Skeletal muscle tissue (tissue), 4 donors: ENCODE results near the gene PHKA2. TPM values are rescaled to one million over a fixed set of nuclear protein-coding genes. Genes with fewer than 3 reads are reported as not detected.

Source experiments
- H3K27ac ChIP-seq: one replicate; pipeline ENCODE4 v1.7.0; 2013; ENCODE audit warnings: mild to moderate bottlenecking, low read depth, low read length, inconsistent platforms
- H3K27me3 ChIP-seq, 3 donors: one replicate each; pipeline ENCODE4 v1.7.0; 2013; ENCODE audit warnings: low read length in 3 of 3; ENCODE audit not compliant: control insufficient read depth in 3 of 3, insufficient read depth in 3 of 3
- H3K36me3 ChIP-seq, 3 donors: one replicate each; pipeline ENCODE4 v1.7.0; 2013; ENCODE audit warnings: low read length in 3 of 3; ENCODE audit not compliant: control insufficient read depth in 3 of 3, insufficient read depth in 3 of 3
- H3K4me1 ChIP-seq, 3 donors: one replicate each; pipeline ENCODE4 v1.7.0; 2013; ENCODE audit warnings: low read length in 3 of 3, mild to moderate bottlenecking in 3 of 3; ENCODE audit not compliant: control insufficient read depth in 3 of 3, insufficient read depth in 3 of 3
- H3K4me3 ChIP-seq, 3 donors: one replicate each; pipeline ENCODE4 v1.7.0; 2013; ENCODE audit warnings: low read length in 3 of 3
- H3K9ac ChIP-seq, 3 donors: one replicate each; pipeline ENCODE4 v1.7.0; 2013; ENCODE audit warnings: low read length in 3 of 3, mild to moderate bottlenecking in 3 of 3, moderate library complexity in 2 of 3, low read depth in 1 of 3
- H3K9me3 ChIP-seq, 3 donors: one replicate each; pipeline ENCODE4 v1.7.0; 2013; ENCODE audit warnings: low read length in 3 of 3; ENCODE audit not compliant: control insufficient read depth in 3 of 3
- total RNA-seq: library from RNA; depleted of rRNA; stranded (reverse); fragments of >200 nt; gene quantifications from one replicate; pipeline ENCODE4 v1.2.3, GENCODE V29; 2014
- donor health status: Osteomylitis.

PHKA2 gene
- total RNA-seq, 1 donor from 2014 or later, result 17.2 TPM

DNA sequence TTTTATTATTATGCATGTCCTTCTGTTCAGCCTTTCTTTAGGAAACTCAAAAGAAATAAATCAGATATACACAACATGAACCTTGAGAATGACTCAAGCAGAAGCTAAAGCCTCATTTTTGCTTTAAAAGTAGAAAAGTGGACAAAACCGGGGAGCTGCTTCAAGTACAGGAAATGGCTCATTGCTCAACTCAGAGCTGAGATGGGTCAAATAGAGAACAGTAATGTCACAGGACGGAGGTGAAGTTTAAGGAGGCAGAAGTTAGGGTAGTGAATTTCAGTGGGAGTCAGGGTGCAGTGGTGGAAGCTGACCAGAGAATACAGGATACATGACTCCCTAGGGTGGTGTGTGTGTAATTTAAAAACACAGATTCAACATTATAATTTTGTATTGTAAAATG, 22.2 kb downstream of the PHKA2 start:
- no peaks in the 10 kb centered on the region for H3K9me3 ChIP-seq
- H3K4me1 ChIP-seq, result peaks cover 2 to 16% (median 6%) of the 10 kb centered on the region in 3 donors
- no peak overlapping the region for H3K9ac ChIP-seq
- no peak overlapping the region for H3K4me3 ChIP-seq
- no peak overlapping the region for H3K27ac ChIP-seq
- H3K36me3 ChIP-seq, result no peaks in the 10 kb centered on the region
- no peaks in the 10 kb centered on the region for H3K27me3 ChIP-seq

- Histone ChIP-seq H3K4me1 (no peaks in the 10 kb centered on the region), H3K4me3 (no peak overlapping the region), H3K36me3 (peaks cover 1 to 5% (median 3%) of the 10 kb centered on the region in 3 donors), H3K27me3 (no peaks in the 10 kb centered on the region), H3K9ac (no peak overlapping the region), H3K27ac (no peak overlapping the region), H3K9me3 (no peaks in the 10 kb centered on the region)
Observed at GRCh38 chrX:18956303-18957032, 27.4 kb downstream of the PHKA2 start.

DNA sequence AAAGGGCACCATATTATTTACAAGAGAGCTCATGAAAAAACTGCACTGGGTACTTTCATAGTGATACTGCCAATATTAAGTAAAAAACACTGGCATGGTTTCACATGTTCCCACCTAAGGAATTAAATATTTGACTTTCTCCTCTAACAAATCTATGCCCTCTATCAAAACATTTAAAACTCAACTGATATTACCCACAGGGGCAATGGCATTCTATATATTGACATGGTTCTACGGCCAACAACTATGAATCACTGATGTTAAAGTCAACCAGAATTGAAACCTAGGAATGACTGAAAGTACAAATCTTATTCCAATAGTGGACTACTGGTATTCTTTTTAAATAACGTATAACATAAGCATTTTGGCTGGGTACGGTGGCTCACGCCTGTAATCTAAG, 28.2 kb downstream of the PHKA2 start:
- Histone ChIP-seq H3K9me3 (no peaks in the 10 kb centered on the region), H3K4me3 (no peak overlapping the region), H3K4me1 (no peaks in the 10 kb centered on the region), H3K27me3 (no peaks in the 10 kb centered on the region), H3K36me3 (peaks cover 5 to 9% (median 7%) of the 10 kb centered on the region in 3 donors), H3K27ac (no peak overlapping the region), H3K9ac (no peak overlapping the region)

GRCh38 chrX:18951032-18951431, 32.9 kb downstream of the PHKA2 start:
- no peak overlapping the region for H3K4me3 ChIP-seq
- H3K27me3 ChIP-seq, result no peaks in the 10 kb centered on the region
- peaks cover 5 to 15% (median 10%) of the 10 kb centered on the region in 3 donors for H3K36me3 ChIP-seq
- H3K9me3 ChIP-seq, result no peaks in the 10 kb centered on the region
- no peak overlapping the region for H3K9ac ChIP-seq
- peaks cover 0 to 3% (median 3%) of the 10 kb centered on the region in 3 donors for H3K4me1 ChIP-seq
- H3K27ac ChIP-seq, result no peak overlapping the region

DNA sequence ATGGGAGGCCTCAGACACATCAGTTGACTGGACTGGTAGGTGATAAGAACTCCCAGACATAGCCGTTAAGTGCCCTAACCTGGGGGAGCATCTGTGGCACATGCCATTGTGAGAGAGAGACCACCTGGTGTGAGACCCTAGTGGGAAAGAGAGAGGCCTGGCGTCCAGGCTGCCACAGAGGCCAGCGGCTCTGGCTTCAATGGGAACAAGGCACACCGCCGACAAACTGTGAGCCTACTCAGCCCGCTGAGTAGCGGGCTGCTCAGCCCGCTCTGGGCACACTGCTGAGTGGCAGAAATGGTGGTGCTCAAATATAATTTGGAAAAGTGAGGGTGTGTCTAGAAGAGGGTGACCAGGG, 34.0 kb downstream of the PHKA2 start:
- no peak overlapping the region for H3K4me3 ChIP-seq

GRCh38 chrX:18949291-18949943, 34.5 kb downstream of the PHKA2 start:
- H3K36me3 ChIP-seq, result peaks cover 5 to 17% (median 10%) of the 10 kb centered on the region in 3 donors
- peaks cover 0 to 3% (median 3%) of the 10 kb centered on the region in 3 donors for H3K4me1 ChIP-seq
- no peaks in the 10 kb centered on the region for H3K9me3 ChIP-seq
- H3K9ac ChIP-seq, result no peak overlapping the region
- no peaks in the 10 kb centered on the region for H3K27me3 ChIP-seq
- no peak overlapping the region for H3K4me3 ChIP-seq
- H3K27ac ChIP-seq, result no peak overlapping the region

More for the DNA sequence above, 34.0 kb downstream of the PHKA2 start:
- Histone ChIP-seq H3K4me1 (peaks cover 0 to 3% (median 3%) of the 10 kb centered on the region in 3 donors), H3K9me3 (no peaks in the 10 kb centered on the region), H3K27ac (no peak overlapping the region), H3K27me3 (no peaks in the 10 kb centered on the region), H3K9ac (no peak overlapping the region), H3K36me3 (peaks cover 5 to 15% (median 10%) of the 10 kb centered on the region in 3 donors)

DNA sequence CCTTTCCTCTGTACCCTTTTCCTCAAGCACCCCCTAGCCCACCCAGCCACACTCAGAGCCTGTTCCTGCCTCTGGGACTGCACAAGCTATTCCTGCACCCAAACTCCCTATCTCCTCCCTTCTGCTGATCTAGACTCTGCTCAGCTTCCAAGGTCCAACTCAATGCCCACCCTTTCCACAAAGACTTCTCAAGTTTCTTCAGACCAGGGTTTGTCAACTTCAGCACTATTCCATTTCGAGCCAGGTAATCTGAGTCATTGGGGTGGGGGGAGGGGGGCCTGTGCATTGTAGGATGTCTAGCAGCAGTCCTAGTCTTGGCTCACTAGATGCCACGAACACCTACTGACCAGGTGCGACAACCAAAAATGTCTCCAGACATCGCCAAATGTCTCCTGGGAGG, 37.3 kb downstream of the PHKA2 start:
- H3K9me3 ChIP-seq, result no peaks in the 10 kb centered on the region

DNA sequence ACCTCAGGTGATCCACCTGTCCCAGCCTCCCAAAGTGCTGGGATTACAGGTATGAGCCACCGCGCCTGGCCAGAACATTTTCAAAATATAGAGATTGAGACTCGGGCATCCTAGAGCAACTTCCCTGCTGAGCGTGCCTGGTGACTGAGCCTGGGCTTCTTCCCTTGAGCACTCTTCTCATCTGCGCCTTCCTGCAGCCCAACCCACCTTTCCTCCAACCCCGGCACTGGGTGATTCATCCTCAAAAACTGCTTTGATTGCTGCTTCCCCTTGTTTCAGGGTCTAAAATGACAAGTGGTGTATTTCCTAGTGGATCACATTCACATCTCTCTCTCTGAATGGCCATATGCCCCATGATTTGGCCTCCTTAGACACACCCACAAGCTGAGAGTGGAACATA, 37.8 kb downstream of the PHKA2 start:
- Histone ChIP-seq H3K4me1 (peaks cover 0 to 3% (median 3%) of the 10 kb centered on the region in 3 donors), H3K27me3 (no peaks in the 10 kb centered on the region), H3K9me3 (no peaks in the 10 kb centered on the region), H3K36me3 (peaks cover 3 to 21% (median 14%) of the 10 kb centered on the region in 3 donors), H3K4me3 (no peak overlapping the region), H3K27ac (no peak overlapping the region), H3K9ac (no peak overlapping the region)

More for the DNA sequence above, 37.3 kb downstream of the PHKA2 start:
- H3K27ac ChIP-seq, result no peak overlapping the region
- peaks cover 2 to 18% (median 17%) of the 10 kb centered on the region in 3 donors for H3K36me3 ChIP-seq
- no peak overlapping the region for H3K4me3 ChIP-seq
- no peaks in the 10 kb centered on the region for H3K27me3 ChIP-seq
- no peak overlapping the region for H3K9ac ChIP-seq
- peaks cover 0 to 3% (median 3%) of the 10 kb centered on the region in 3 donors for H3K4me1 ChIP-seq

DNA sequence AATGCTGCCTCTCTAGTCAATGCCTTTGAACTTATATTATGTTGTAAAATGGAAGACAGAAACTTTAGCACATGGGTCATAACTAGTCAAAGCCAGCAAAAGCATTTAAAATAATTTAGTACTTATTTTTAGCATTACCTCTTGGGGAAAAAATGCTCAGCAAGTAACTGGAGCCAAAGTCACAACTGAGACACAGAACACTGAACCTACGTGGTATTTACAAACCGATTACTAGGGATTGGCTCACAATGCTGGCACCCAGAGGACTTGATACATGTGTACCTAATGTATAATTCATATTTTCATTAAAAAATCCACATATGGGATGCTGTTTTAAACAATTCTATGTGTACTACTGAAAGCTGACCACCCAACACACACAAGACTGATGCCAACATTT, 38.4 kb downstream of the PHKA2 start:
- Histone ChIP-seq H3K9ac (no peak overlapping the region), H3K27me3 (no peaks in the 10 kb centered on the region), H3K4me1 (peaks cover 0 to 3% (median 3%) of the 10 kb centered on the region in 3 donors), H3K27ac (no peak overlapping the region), H3K9me3 (no peaks in the 10 kb centered on the region), H3K36me3 (peaks cover 3 to 19% (median 8%) of the 10 kb centered on the region in 3 donors), H3K4me3 (no peak overlapping the region)

- Histone ChIP-seq H3K4me1 (peaks cover 0 to 3% (median 3%) of the 10 kb centered on the region in 3 donors), H3K27me3 (no peaks in the 10 kb centered on the region), H3K9ac (no peak overlapping the region), H3K27ac (no peak overlapping the region), H3K4me3 (no peak overlapping the region), H3K36me3 (peaks cover 3 to 15% (median 8%) of the 10 kb centered on the region in 3 donors), H3K9me3 (no peaks in the 10 kb centered on the region)
Observed at GRCh38 chrX:18944482-18944881, 39.4 kb downstream of the PHKA2 start.
